GM12801 (cell line): ENCODE data around the gene SASH1.

Source experiments
- CTCF ChIP-seq: IDR thresholded peaks from one replicate; pipeline ENCODE4 v1.5.1; 2011; ENCODE audit warnings: control low read depth; ENCODE audit not compliant: insufficient read length; ENCODE audit errors: extremely low read depth

SASH1 gene

GRCh38 chr6:148441454-148441911 lies 98.8 kb downstream of the SASH1 start:
- no peak for TF ChIP-seq CTCF

GRCh38 chr6:148443798-148444560 lies 101.3 kb downstream of the SASH1 start:
- no peak for TF ChIP-seq CTCF

- no peak for TF ChIP-seq CTCF
These were observed 102.5 kb downstream of the SASH1 start for GRCh38 chr6:148445116-148445515.

GRCh38 chr6:148445620-148446019 lies 103.0 kb downstream of the SASH1 start:
- no peak for TF ChIP-seq CTCF

- TF ChIP-seq CTCF: no peak
These were observed 104.0 kb downstream of the SASH1 start for GRCh38 chr6:148446681-148447080.

GRCh38 chr6:148447521-148448230 lies 105.0 kb downstream of the SASH1 start:
- TF ChIP-seq CTCF: no peak

- TF ChIP-seq CTCF: no peak
These were observed 105.9 kb downstream of the SASH1 start for GRCh38 chr6:148448369-148449012.
